ENCODE measurements around the gene ODAD2. TPM values are rescaled to one million over a fixed set of nuclear protein-coding genes. Genes with fewer than 3 reads are reported as not detected.

Gene ODAD2
- total RNA-seq, 1 donor from 2014 or later = 1.8 TPM

DNA sequence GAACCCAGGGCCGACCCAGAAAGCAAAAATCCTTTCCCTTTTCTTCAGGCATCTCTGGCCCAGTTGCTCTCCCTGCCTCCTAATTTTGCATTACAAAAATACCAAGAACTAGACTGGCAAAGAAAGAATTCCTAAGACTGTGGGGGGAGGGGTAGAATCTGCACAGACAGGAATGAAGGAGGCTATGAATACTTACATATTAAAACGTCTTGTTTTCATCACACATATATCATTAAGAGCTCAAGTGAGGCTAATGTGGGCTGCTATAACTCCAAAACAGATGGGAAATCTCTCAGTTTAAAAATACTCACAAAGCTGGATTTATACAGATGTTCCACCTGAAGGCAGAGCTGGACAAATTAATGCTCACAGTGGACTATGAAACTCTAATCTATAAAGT is 224.0 kb downstream of the ODAD2 start:
- Histone ChIP-seq H3K27me3 (ENCODE audit: control insufficient read depth, insufficient read depth, low read length) (no peaks in the 10 kb centered on the region), H3K36me3 (ENCODE audit: control insufficient read depth, insufficient read depth, low read length) (no peaks in the 10 kb centered on the region), H3K4me3 (ENCODE audit: low read depth, low read length) (no peak overlapping the region)
- DNase-seq (ENCODE audit: low read depth) = no peak
- TF ChIP-seq, protein P1, sequence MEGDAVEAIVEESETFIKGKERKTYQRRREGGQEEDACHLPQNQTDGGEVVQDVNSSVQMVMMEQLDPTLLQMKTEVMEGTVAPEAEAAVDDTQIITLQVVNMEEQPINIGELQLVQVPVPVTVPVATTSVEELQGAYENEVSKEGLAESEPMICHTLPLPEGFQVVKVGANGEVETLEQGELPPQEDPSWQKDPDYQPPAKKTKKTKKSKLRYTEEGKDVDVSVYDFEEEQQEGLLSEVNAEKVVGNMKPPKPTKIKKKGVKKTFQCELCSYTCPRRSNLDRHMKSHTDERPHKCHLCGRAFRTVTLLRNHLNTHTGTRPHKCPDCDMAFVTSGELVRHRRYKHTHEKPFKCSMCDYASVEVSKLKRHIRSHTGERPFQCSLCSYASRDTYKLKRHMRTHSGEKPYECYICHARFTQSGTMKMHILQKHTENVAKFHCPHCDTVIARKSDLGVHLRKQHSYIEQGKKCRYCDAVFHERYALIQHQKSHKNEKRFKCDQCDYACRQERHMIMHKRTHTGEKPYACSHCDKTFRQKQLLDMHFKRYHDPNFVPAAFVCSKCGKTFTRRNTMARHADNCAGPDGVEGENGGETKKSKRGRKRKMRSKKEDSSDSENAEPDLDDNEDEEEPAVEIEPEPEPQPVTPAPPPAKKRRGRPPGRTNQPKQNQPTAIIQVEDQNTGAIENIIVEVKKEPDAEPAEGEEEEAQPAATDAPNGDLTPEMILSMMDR (IDR thresholded peaks at IDR 0.05; ENCODE audit: insufficient read depth, low read length, poor library complexity, severe bottlenecking) = no peak

DNA sequence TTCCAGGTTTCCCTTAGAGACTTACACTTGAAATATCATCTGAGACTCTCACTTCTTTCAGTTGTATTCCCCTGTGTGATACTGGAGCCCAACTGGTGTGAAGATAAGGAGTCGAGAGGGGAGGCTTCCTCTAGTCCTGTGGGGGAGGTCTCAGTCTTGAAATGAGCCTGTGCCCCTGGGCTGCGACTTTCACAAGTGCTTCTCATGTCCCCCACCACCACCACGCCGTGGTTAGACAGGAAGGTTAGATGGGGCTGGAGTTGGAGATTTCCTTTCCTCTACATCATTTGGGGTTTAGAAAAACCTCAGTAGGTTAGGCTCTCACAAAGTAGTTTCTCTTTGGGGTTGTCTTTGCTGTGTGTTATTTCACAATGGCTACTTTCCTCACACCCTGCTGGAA is 227.6 kb downstream of the ODAD2 start:
- Histone ChIP-seq H3K27me3 (ENCODE audit: control insufficient read depth, insufficient read depth, low read length) (no peaks in the 10 kb centered on the region), H3K4me3 (ENCODE audit: low read depth, low read length) (no peak overlapping the region), H3K36me3 (ENCODE audit: control insufficient read depth, insufficient read depth, low read length) (no peaks in the 10 kb centered on the region)
- TF ChIP-seq, protein P1 (IDR thresholded peaks at IDR 0.05; ENCODE audit: insufficient read depth, low read length, poor library complexity, severe bottlenecking) = no peak
- no peak for DNase-seq (ENCODE audit: low read depth)

DNA sequence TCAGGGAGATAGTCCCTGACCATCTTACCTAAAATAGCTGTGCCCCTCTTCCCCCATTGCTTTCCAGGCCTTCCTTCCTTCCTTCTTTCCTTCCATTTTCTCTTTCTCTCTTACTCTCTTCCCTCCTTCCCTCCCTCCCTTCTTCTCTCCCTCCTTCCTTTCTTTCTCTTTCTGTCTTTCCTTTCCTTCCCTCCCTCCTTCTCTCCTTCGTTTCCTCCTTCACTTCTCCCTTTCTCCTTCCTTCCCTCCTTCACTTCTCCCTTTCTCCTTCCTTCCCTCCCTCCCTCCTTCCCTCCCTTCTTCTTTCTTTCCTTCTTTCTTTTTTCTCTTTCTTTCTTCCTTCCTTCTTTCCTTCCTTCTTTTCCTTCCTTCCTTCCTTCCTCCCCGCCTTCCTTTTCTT is 228.7 kb downstream of the ODAD2 start:
- DNase-seq (ENCODE audit: low read depth) = no peak
- TF ChIP-seq, protein P1 (IDR thresholded peaks at IDR 0.05; ENCODE audit: insufficient read depth, low read length, poor library complexity, severe bottlenecking) = no peak
- no peak overlapping the region for H3K4me3 ChIP-seq (ENCODE audit: low read depth, low read length)
- H3K36me3 ChIP-seq (ENCODE audit: control insufficient read depth, insufficient read depth, low read length) = no peaks in the 10 kb centered on the region
- no peaks in the 10 kb centered on the region for H3K27me3 ChIP-seq (ENCODE audit: control insufficient read depth, insufficient read depth, low read length)
